PFSK-1 (cell line): ENCODE data around the gene DYNLT5.

ENCODE experiments used
- FOXP2 ChIP-seq: optimal IDR thresholded peaks from 2 replicates; pipeline ENCODE3; 2011; ENCODE audit warnings: borderline replicate concordance, control low read depth, inconsistent platforms; ENCODE audit not compliant: insufficient read depth; ENCODE audit errors: extremely low read length, extremely low read depth
- REST ChIP-seq, 2 experiments: IDR thresholded peaks; 2 replicates each; pipeline versions ENCODE4 v1.6.1 to v1.8.0; 2011 to 2012; ENCODE audit warnings: low read depth in 2 of 2, low read length in 2 of 2, control low read depth in 1 of 2, inconsistent platforms in 1 of 2, mild to moderate bottlenecking in 1 of 2, moderate library complexity in 1 of 2; ENCODE audit not compliant: insufficient read depth in 1 of 2
- SIN3A ChIP-seq: IDR thresholded peaks from 2 replicates; pipeline ENCODE4 v1.6.1; 2012; ENCODE audit warnings: mild to moderate bottlenecking, low read length, moderate library complexity, borderline replicate concordance; ENCODE audit not compliant: insufficient read depth

- TF ChIP-seq REST (IDR thresholded peaks at IDR 0.05; ENCODE audit: insufficient read depth in 1 of 2, low read depth in 2 of 2, low read length in 2 of 2) (no peak), FOXP2 (no peak), SIN3A (no peak)
Observed at GRCh38 chr1:66760506-66760905, 8.2 kb downstream of the DYNLT5 start.
